ENCODE data around the gene AGXT2.
"Not testable (repeated sequence)": the region's sequence is repeated elsewhere in the genome, so short reads cannot be mapped to it uniquely, and the experiment has no call there.

Gene AGXT2

GRCh38 chr5:35050541-35051126 is 2.9 kb upstream of the AGXT2 start:
- no peak for DNase-seq

- DNase-seq: no peak
These were observed 1.2 kb upstream of the AGXT2 start for GRCh38 chr5:35048910-35049309.

GRCh38 chr5:35046774-35047173 is 975 bp downstream of the AGXT2 start:
- no peak for DNase-seq

- no peak for DNase-seq
These were observed 2.5 kb downstream of the AGXT2 start for GRCh38 chr5:35045280-35045679.

GRCh38 chr5:35044649-35045048 is 3.1 kb downstream of the AGXT2 start:
- no peak for DNase-seq

- no peak for DNase-seq
These were observed 5.0 kb downstream of the AGXT2 start for GRCh38 chr5:35042781-35043180.

- no peak for DNase-seq
These were observed 6.5 kb downstream of the AGXT2 start for GRCh38 chr5:35041261-35041660.

GRCh38 chr5:35038891-35039290 is 8.9 kb downstream of the AGXT2 start:
- DNase-seq: no peak

- DNase-seq: no peak
These were observed 11.2 kb downstream of the AGXT2 start for GRCh38 chr5:35036536-35036935.

- DNase-seq: not testable (repeated sequence)
These were observed 11.8 kb downstream of the AGXT2 start for GRCh38 chr5:35035929-35036328.

- DNase-seq: no peak
These were observed 12.5 kb downstream of the AGXT2 start for GRCh38 chr5:35035271-35035670.

- no peak for DNase-seq
These were observed 15.4 kb downstream of the AGXT2 start for GRCh38 chr5:35032356-35032755.

- no peak for DNase-seq
These were observed 16.5 kb downstream of the AGXT2 start for GRCh38 chr5:35031276-35031675.

- DNase-seq: no peak
These were observed 17.2 kb downstream of the AGXT2 start for GRCh38 chr5:35030426-35031100.

- no peak for DNase-seq
These were observed 18.4 kb downstream of the AGXT2 start for GRCh38 chr5:35029333-35029732.

GRCh38 chr5:35026941-35027340 is 20.8 kb downstream of the AGXT2 start:
- DNase-seq: no peak

- DNase-seq: no peak
These were observed 21.4 kb downstream of the AGXT2 start for GRCh38 chr5:35026280-35026840.

GRCh38 chr5:35024911-35025510 is 22.7 kb downstream of the AGXT2 start:
- DNase-seq: no peak

- DNase-seq: no peak
These were observed 24.2 kb downstream of the AGXT2 start for GRCh38 chr5:35023391-35024178.

- no peak for DNase-seq
These were observed 31.3 kb downstream of the AGXT2 start for GRCh38 chr5:35016174-35017051.

- DNase-seq: no peak
These were observed 32.7 kb downstream of the AGXT2 start for GRCh38 chr5:35015063-35015462.

- no peak for DNase-seq
These were observed 35.0 kb downstream of the AGXT2 start for GRCh38 chr5:35012796-35013195.

Data from SIG-M5 (cell line).